ENCODE results near the gene FBXO44.

FBXO44 gene

DNA sequence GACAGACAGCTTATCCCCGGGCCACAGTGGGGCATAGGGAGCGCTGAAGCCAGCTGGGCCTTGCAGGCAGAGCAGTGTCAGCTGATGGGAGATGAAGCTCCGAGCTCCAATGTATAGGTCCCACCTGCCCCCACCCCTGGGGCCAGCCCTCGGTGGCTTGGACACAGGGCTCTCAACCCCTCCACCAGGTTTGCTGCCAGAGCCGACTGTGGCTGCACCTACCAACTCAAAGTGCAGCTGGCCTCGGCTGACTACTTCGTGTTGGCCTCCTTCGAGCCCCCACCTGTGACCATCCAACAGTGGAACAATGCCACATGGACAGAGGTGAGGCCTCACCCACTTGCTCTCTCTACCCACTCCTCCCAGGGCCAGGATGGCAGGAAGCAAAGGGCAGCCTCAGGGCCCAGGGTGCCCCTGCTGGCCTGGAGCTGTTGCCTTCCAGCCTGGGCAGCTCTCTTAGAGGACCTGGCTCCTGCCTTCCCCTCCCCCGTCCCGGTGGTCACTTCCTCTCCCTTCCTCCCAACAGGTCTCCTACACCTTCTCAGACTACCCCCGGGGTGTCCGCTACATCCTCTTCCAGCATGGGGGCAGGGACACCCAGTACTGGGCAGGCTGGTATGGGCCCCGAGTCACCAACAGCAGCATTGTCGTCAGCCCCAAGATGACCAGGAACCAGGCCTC lies 18.6 kb downstream of the FBXO44 start:
- TF ChIP-seq, protein P1, sequence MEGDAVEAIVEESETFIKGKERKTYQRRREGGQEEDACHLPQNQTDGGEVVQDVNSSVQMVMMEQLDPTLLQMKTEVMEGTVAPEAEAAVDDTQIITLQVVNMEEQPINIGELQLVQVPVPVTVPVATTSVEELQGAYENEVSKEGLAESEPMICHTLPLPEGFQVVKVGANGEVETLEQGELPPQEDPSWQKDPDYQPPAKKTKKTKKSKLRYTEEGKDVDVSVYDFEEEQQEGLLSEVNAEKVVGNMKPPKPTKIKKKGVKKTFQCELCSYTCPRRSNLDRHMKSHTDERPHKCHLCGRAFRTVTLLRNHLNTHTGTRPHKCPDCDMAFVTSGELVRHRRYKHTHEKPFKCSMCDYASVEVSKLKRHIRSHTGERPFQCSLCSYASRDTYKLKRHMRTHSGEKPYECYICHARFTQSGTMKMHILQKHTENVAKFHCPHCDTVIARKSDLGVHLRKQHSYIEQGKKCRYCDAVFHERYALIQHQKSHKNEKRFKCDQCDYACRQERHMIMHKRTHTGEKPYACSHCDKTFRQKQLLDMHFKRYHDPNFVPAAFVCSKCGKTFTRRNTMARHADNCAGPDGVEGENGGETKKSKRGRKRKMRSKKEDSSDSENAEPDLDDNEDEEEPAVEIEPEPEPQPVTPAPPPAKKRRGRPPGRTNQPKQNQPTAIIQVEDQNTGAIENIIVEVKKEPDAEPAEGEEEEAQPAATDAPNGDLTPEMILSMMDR (IDR thresholded peaks at IDR 0.05; ENCODE audit: low read depth, low read length), result no peak
- H3K4me3 ChIP-seq (ENCODE audit: low read depth, low read length), result no peak overlapping the region

DNA sequence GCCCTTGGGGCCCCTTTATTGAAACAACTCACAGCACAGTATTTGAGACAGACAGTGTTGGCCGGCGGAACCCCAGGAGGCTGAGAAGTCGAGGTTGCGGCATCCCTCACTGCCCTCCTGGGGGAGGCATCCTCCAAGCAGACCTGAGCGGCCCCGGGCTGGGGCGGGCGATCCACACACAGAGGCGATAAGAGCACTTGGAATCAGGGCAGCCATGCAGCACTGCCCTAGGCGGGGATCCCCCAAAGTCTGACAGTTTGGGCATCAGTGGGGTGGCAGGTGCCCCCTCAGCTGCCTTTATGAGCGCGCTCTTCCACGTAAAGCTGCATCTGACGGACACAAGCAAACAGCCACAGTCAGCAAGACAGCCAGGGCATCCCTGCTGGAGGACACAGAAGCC lies 19.8 kb downstream of the FBXO44 start:
- TF ChIP-seq, protein P1 (IDR thresholded peaks at IDR 0.05; ENCODE audit: low read depth, low read length), result no peak
- no peak overlapping the region for H3K4me3 ChIP-seq (ENCODE audit: low read depth, low read length)

DNA sequence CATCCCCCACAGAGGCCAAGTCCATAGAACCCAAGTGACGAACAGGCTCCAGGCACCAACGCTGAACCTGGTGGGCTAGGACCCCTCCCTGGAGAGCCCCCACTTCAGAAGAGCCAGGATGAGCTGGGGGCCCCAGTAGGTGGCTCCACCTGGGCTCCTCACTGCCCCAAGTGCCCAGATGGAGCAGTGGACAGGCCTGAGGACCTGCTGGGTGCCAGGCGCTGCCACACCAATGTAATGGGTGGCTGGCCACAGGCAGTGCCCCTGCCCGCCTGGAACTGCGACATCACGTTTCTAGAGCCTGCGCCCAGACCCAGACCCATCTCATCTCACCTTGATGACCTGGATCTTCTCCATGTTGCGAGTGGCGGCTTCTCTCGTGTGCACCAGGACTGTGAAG lies 20.6 kb downstream of the FBXO44 start:
- TF ChIP-seq, protein P1 (IDR thresholded peaks at IDR 0.05; ENCODE audit: low read depth, low read length), result no peak
- H3K4me3 ChIP-seq (ENCODE audit: low read depth, low read length), result no peak overlapping the region

DNA sequence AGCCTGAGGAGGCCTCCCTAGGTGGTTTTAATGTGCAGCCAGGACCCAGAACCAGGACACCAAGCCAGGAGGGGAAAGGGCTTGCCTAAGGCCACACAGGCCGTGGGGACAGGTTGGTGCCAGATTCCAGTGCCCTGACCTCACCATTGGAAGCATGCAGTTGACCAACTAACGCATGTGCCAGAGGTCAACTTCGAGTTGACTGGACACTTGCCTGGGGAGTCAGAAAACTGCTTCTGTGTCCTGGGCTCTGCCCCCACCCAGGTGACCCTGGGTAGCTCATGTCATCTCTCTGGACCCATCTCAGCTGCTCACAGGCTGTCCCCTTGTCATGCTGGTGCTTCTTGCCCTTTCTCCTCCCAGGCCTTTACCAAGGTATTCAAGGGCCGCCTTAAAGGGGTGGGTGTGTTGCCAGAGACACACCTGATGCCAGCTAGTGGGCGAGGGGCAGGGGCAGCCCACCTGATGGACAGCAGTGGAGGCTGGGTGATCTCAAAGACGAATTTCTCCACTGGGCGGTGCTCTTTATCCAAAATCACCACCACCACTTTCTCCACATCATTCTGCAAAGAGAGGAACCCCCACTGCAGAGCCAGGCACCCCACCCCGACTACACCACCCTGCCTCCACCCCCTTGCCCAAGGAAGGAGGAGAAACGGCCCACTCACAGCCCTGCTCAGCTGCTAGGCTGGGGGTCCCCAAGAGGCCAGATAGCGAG lies 21.9 kb downstream of the FBXO44 start:
- TF ChIP-seq, protein P1 (IDR thresholded peaks at IDR 0.05; ENCODE audit: low read depth, low read length), result no peak
- H3K4me3 ChIP-seq (ENCODE audit: low read depth, low read length), result no peak overlapping the region

DNA sequence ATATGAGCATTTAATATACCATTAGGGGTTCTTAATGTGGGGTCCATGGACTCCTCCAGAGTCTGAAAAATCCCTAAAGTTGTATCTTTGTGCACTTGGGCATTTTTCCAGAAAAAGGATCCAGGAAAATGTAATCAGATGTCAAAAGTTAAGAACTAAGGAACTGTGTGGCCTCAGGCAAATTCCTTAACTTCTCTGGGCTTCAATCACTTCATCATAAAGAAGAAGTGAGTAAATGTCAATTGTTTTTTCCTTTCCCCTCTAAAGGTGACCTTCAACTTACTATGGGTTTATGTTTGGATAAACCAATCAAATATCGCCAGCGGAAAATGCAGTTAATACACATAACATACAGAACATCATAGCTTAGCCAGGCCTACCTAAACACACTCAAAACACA lies 23.8 kb downstream of the FBXO44 start:
- no peak overlapping the region for H3K4me3 ChIP-seq (ENCODE audit: low read depth, low read length)
- TF ChIP-seq, protein P1 (IDR thresholded peaks at IDR 0.05; ENCODE audit: low read depth, low read length), result no peak

DNA sequence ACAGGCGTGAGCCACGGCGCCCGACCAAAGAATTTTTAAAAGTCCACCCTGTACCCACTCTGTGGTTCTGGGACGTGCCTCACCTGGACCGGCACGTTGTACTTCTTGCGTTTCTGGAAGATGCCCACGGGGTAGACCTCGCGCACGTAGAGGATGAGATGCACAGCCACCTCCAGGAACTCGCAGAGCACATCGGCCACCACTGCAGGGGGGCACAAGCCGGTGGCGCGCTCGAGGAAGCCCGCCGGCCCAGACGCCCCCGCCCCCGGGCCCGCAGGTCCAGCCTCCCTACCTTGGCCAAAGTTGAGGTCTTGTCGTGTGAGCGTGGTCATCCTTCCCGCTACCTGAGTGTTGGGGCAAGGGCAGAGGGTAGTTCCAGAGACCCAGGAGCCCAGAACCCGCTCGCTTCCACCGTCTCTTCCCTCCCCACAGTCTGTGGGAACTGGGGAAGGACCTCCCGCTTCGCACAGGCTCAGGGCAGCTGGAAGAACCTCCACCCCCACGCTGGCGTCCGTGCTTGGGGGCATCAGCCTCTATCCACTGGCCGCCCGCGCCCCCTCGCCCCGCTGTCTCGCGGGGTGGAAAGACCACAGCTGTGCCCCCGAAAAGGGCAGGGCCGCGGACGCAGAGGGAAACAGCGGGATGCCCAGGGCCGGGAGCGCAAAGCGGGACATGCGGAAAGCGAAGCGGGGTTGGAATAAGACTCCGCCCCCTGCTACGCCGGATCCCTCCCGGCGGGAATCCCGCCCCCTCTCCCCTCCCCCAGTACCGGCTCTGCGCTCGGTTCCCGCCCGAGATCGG lies 25.8 kb downstream of the FBXO44 start:
- peak overlapping the region; percentile 91 for H3K4me3 ChIP-seq (ENCODE audit: low read depth, low read length)
- TF ChIP-seq, protein P1 (IDR thresholded peaks at IDR 0.05; ENCODE audit: low read depth, low read length), result no peak

Data from WI38 (cell line).